ENCODE results near the gene ZNF236. TPM values are rescaled to one million over a fixed set of nuclear protein-coding genes. Genes with fewer than 3 reads are reported as not detected.

ZNF236 gene
- total RNA-seq = 13.6 and 15.7 TPM in 2 replicates

DNA sequence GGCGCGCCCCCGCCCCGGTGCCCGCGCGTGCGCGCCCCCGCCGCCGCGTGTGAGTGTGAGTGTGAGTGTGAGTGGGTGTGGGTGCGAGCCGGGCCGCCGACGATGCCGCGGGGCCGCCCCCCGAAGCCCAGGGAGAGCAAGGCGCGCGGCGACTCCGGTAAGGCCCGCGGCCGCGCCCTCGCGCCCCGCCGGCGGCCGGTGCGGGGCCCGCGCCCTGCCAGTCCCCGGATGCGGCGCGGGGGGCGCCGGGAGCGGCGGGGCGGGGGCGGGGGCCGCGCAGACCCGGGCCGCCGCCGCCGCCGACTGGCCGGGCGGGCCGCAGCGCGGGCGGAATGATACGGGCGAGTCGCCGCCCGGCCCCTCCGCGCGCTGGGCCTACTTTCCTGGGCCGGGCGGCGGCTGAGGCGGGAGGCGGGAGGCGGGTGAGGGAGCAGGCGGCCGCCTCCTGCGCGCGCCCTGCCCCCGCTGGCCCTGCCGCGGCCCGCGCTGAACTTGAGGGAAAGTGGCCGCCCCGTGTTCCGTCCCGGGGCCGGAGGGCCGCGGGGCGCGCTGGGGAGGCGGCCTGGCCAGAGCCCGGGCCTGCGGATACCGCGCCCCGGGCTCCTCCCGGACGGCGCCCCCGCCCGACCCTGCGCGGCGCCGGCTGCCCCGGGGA, at the start of gene ZNF236:
TSS of gene ZNF236 (plus strand) at position 52 of the 655 bp plus-strand sequence. CDS start at position 103, 51 bp downstream.

Small RNA genes within 50 kb of the gene (small RNA-seq; reads per million reads assigned to genes)
- gene RF00017 (not detected), gene RNU6-346P (0.63 reads per million)
